HCT116 (cell line): ENCODE measurements around the gene SPCS3. TPM values are rescaled to one million over a fixed set of nuclear protein-coding genes. Genes with fewer than 3 reads are reported as not detected.
A peak's percentile ranks its signal among the peaks of the same experiment; 100 is the strongest.

Source experiments
- ATAC-seq: fragments of 200-7000 bp; cut with Tn5 transposase; 2 replicates; pipeline ENCODE4 v1.9.1; 2020; ENCODE audit warnings: mild to moderate bottlenecking, moderate library complexity
- BruUV-seq: library from RNA; stranded (reverse); fragments of 400-500 nt; replicated peaks from 2 replicates; lab custom pipeline; 2021; lab: Mats Ljungman, UMichigan
- CTCF ChIA-PET: fragments of 300-600 bp; sonication (Branson Sonifier 250); formaldehyde crosslinking; loops from one replicate; lab custom pipeline; 2021; ENCODE audit warnings: antibody characterized with exemption; lab: Charles Lee
- POLR2A ChIA-PET: fragments of 300-600, 350-600 bp; sonication (Branson Sonifier 250); formaldehyde crosslinking; loops from one replicate; lab custom pipeline; 2021; ENCODE audit warnings: antibody characterized with exemption; lab: Charles Lee
- RAD21 ChIA-PET, 2 experiments: fragments of 300-600 bp; sonication (Branson Sonifier 250); formaldehyde crosslinking; loops; one replicate each; lab custom pipeline; 2023; ENCODE audit warnings: low total read pairs in 2 of 2; ENCODE audit not compliant: uncharacterized antibody in 2 of 2, unreplicated experiment in 2 of 2, low non-redundant PET in 1 of 2; lab: Charles Lee
- DNase-seq: peaks from one replicate; pipeline ENCODE4 v3.0.0-alpha.2; 2010; ENCODE audit warnings: low read depth, low spot score
- H2AFZ ChIP-seq: fragments of 200-600 bp; shearing (Covaris generic), sonication (generic); 2 replicates; pipeline ENCODE4 v1.6.1; 2017; ENCODE audit warnings: low read depth, mixed run types, mixed read lengths, antibody characterized with exemption, low read length; ENCODE audit not compliant: poor library complexity, severe bottlenecking
- H3K27ac ChIP-seq: 2 replicates; pipeline ENCODE4 v1.5.1; 2012; ENCODE audit warnings: low read depth, low read length
- H3K27me3 ChIP-seq: fragments of 200-600 bp; sonication (generic); 2 replicates; pipeline ENCODE4 v1.6.1; 2016; ENCODE audit warnings: mixed run types, low read length, mixed read lengths; ENCODE audit not compliant: insufficient read depth
- H3K36me3 ChIP-seq, 2 experiments: fragments of 200-500 bp in 1 of 2; fragments of 200-600 bp in 1 of 2; sonication (Bioruptor generic) in 1 of 2; sonication (generic) in 1 of 2; 2 replicates each; pipeline versions ENCODE4 v1.5.1 to v1.6.1; 2014 to 2016; ENCODE audit warnings: low read length in 2 of 2, inconsistent platforms in 1 of 2, mixed read lengths in 1 of 2, mixed run types in 1 of 2; ENCODE audit not compliant: insufficient read depth in 2 of 2, control insufficient read depth in 1 of 2
- H3K4me1 ChIP-seq, 2 experiments: fragments of 200-600 bp in 1 of 2; sonication (generic) in 1 of 2; 2 replicates each; pipeline versions ENCODE4 v1.5.1 to v1.6.1; 2012 to 2017; ENCODE audit warnings: low read length in 2 of 2, inconsistent platforms in 1 of 2, mild to moderate bottlenecking in 1 of 2, mixed read lengths in 1 of 2, mixed run types in 1 of 2, moderate library complexity in 1 of 2; ENCODE audit not compliant: insufficient read depth in 2 of 2, control insufficient read depth in 1 of 2
- H3K4me2 ChIP-seq: fragments of 200-600 bp; sonication (generic); 2 replicates; pipeline ENCODE4 v1.6.1; 2017; ENCODE audit warnings: mixed run types, low read length, mixed read lengths
- H3K4me3 ChIP-seq, 2 experiments: fragments of 200-600 bp in 1 of 2; sonication (generic) in 1 of 2; replicated peaks in 1 of 2; 2 replicates each; pipeline ENCODE4 v1.5.1; 2011 to 2016; ENCODE audit warnings: low read length in 2 of 2, control low read depth in 1 of 2, low read depth in 1 of 2, mild to moderate bottlenecking in 1 of 2, mixed read lengths in 1 of 2, mixed run types in 1 of 2
- H3K79me2 ChIP-seq: fragments of 200-600 bp; sonication (generic); 2 replicates; pipeline ENCODE4 v1.6.1; 2017; ENCODE audit warnings: mild to moderate bottlenecking, mixed run types, low read length, moderate library complexity, mixed read lengths; ENCODE audit not compliant: insufficient read depth
- H3K9ac ChIP-seq: fragments of 200-600 bp; sonication (generic); 2 replicates; pipeline ENCODE4 v1.6.1; 2016; ENCODE audit warnings: low read length, mixed read lengths
- H3K9me2 ChIP-seq: fragments of 200-600 bp; sonication (generic), shearing (Covaris generic); 2 replicates; pipeline ENCODE4 v1.6.1; 2017; ENCODE audit warnings: mixed run types, mild to moderate bottlenecking, moderate library complexity; ENCODE audit not compliant: insufficient read depth
- H3K9me3 ChIP-seq, 2 experiments: fragments of 200-500 bp in 1 of 2; fragments of 200-600 bp in 1 of 2; sonication (Bioruptor generic) in 1 of 2; sonication (generic) in 1 of 2; 2 replicates each; pipeline ENCODE4 v1.6.1; 2014 to 2017; ENCODE audit warnings: low read length in 2 of 2, mixed read lengths in 2 of 2, inconsistent platforms in 1 of 2, low read depth in 1 of 2, mild to moderate bottlenecking in 1 of 2, mixed run types in 1 of 2, moderate library complexity in 1 of 2; ENCODE audit not compliant: control insufficient read depth in 1 of 2, insufficient read depth in 1 of 2
- H4K20me1 ChIP-seq: fragments of 200-600 bp; sonication (generic), shearing (Covaris generic); 2 replicates; pipeline ENCODE4 v1.6.1; 2017; ENCODE audit warnings: mixed run types, mild to moderate bottlenecking, moderate library complexity; ENCODE audit not compliant: insufficient read depth
- CEBPB ChIP-seq: IDR thresholded peaks from 2 replicates; pipeline ENCODE4 v1.6.1; 2012; ENCODE audit warnings: low read depth
- ELF1 ChIP-seq: IDR thresholded peaks from 2 replicates; pipeline ENCODE4 v1.6.1; 2012; ENCODE audit warnings: low read depth, borderline replicate concordance
- FOSL1 ChIP-seq: IDR thresholded peaks from 2 replicates; pipeline ENCODE4 v1.6.1; 2012; ENCODE audit warnings: low read depth
- JUND ChIP-seq: IDR thresholded peaks from 2 replicates; pipeline ENCODE4 v1.6.1; 2012
- SP1 ChIP-seq: IDR thresholded peaks from 2 replicates; pipeline ENCODE4 v1.6.1; 2012; ENCODE audit warnings: low read depth
- intact Hi-C: fragments of 100-400 bp; cut with micrococcal nuclease; formaldehyde crosslinking; loops from 2 replicates; pipeline ENCODE4 v1.10.0; 2022
- total RNA-seq: library from RNA; stranded (reverse); gene quantifications from one replicate; pipeline ENCODE4 v1.2.1, GENCODE V29; 2021; ENCODE audit not compliant: unreplicated experiment
- TF ChIP-seq, protein P1 (sequence below): IDR thresholded peaks from 2 replicates; pipeline ENCODE4 v1.6.1; 2011; ENCODE audit warnings: mild to moderate bottlenecking, low read length, moderate library complexity; ENCODE audit not compliant: insufficient replicate concordance; ENCODE audit errors: extremely low read depth

The SPCS3 gene
- total RNA-seq, 1 experiment from 2014 or later = 135 TPM

DNA sequence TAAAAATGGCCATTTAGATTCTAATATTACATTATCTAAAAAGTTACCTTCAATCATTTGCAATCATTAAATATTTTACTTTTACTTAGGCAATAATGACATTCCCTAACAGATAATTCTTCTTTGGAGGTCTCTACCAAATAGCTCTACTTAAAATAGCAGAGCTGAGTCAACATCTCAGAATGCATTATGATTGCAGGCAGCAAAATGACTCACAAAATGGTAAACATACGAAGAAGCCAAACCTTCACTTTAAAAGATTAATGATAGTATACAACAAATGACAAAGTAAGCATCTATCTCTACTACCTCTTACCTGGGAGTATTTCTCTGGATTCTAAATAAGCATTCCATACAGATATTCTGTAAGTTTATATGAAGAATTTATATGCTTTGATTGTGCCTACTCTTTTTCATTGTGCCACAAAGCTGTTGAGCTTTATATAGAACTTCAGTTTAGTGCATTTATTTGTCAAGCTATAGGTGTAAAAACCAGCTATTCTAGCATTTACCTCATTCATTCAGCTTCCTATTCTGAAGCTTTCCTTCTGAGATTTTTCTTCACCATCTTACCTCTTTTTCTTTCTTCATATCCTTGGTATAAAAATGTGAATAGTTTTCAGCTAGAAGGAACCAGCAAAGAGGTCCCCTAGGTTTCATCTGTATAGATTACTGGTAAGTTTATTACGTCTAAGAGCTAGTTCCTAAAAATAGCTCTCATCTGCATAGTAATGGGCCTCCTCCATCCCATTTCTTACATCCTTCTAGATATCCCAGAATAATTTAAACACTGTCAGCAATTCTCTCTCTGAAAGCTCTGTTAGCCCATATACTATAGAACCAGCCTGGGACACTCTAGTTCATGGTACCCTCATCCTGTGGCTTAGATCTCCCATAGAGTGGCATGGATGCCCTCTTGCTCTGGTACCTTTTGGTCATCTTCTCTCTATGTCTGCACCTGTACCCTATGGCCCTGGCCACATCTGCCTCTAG, 17.2 kb upstream of the SPCS3 start:
- intact Hi-C loops = no loop called here
- BruUV-seq = no TSS peak

More for the DNA sequence above, 17.2 kb upstream of the SPCS3 start:
- TF ChIP-seq CEBPB (0 out of 2 replicates have a peak, but pooled peaks have one; percentile 41), FOSL1 (peak; percentile 80), JUND (peak; percentile 71), SP1 (peak; percentile 47; the same call in 1 of the 2 replicates), ELF1 (no peak)
- TF ChIP-seq, protein P1, sequence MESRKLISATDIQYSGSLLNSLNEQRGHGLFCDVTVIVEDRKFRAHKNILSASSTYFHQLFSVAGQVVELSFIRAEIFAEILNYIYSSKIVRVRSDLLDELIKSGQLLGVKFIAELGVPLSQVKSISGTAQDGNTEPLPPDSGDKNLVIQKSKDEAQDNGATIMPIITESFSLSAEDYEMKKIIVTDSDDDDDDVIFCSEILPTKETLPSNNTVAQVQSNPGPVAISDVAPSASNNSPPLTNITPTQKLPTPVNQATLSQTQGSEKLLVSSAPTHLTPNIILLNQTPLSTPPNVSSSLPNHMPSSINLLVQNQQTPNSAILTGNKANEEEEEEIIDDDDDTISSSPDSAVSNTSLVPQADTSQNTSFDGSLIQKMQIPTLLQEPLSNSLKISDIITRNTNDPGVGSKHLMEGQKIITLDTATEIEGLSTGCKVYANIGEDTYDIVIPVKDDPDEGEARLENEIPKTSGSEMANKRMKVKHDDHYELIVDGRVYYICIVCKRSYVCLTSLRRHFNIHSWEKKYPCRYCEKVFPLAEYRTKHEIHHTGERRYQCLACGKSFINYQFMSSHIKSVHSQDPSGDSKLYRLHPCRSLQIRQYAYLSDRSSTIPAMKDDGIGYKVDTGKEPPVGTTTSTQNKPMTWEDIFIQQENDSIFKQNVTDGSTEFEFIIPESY = no peak
- TF ChIP-seq, all 23 proteins: peak for 4
- H2AFZ ChIP-seq = peak overlapping the region; percentile 73
- peak overlapping the region; percentile 60 for H3K4me2 ChIP-seq
- H3K36me3 ChIP-seq = no peaks in the 10 kb centered on the region
- no peak overlapping the region for H3K9ac ChIP-seq
- no peaks in the 10 kb centered on the region for H3K9me3 ChIP-seq
- CTCF ChIA-PET = no interaction called here
- DNase-seq (peak; percentile 22), ATAC-seq (peak; percentile 61)
- no peaks in the 10 kb centered on the region for H3K27me3 ChIP-seq
- peak overlapping the region in 1 of 2 experiments; percentile 12; a peak in 1 of 4 replicates for H3K4me3 ChIP-seq
- peaks cover 2 to 33% of the 10 kb centered on the region in 2 experiments; a peak in 3 of 4 replicates for H3K4me1 ChIP-seq
- H3K27ac ChIP-seq = no peak overlapping the region
- POLR2A ChIA-PET = no interaction called here
- H3K79me2 ChIP-seq = no peaks in the 10 kb centered on the region
- RAD21 ChIA-PET = no interaction called here
- H3K9me2 ChIP-seq = no peaks in the 10 kb centered on the region; the same call in 1 of the 2 replicates
- no peaks in the 10 kb centered on the region for H4K20me1 ChIP-seq
